A204.1 (cell line): ENCODE data around the gene ABCB6.

Source experiments
- FAIRE-seq: peaks from 2 replicates; lab custom pipeline; 2012; peaks lifted over from hg19 to GRCh38; lab: Jason Lieb, UNC

The ABCB6 gene

DNA sequence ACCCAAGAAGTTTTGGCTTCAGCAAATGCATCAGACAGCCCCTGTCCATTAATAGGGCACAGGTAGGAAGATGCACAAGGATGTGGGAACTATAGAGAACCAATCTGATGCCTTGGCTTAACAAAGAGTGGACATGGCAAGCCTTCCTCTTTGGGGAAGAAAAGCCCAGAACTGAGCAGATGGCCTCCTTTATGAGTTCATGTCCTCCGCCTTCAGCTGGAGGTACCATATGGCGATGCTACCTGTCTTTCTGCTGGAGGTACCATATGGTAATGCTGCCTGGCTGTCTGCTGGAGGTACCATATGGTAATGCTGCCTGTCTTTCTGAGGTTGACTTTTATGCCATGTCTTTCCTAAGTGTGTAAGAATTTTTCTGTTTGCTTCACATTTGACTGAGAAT, 34.6 kb downstream of the ABCB6 start:
- no peak for FAIRE-seq

DNA sequence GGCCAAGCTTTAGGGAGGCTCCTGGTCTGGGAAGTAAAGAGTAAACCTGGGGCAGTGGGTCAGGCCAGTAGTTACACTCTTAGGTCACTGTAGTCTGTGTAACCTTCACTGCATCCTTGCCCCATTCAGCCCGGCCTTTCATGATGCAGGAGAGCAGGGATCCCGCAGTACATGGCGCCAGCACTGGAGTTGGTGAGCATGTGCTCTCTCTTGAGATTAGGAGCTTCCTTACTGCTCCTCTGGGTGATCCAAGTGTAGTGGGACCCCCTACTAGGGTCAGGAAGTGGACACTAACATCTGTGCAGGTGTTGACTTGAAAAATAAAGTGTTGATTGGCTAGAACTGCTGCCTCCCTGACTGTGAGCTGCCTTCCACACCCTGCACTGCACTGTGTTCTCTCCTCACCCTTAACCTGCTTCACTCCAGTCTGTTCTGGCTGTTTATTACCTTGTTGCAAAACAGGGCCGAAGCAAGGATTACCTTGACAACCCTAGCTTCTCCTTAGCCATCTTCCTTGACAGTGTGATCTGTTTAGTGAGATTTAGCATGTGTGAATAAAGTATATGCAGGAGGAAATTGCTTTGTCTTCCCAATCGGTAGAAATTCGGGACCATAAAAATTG, 35.5 kb downstream of the ABCB6 start:
- FAIRE-seq, result no peak

DNA sequence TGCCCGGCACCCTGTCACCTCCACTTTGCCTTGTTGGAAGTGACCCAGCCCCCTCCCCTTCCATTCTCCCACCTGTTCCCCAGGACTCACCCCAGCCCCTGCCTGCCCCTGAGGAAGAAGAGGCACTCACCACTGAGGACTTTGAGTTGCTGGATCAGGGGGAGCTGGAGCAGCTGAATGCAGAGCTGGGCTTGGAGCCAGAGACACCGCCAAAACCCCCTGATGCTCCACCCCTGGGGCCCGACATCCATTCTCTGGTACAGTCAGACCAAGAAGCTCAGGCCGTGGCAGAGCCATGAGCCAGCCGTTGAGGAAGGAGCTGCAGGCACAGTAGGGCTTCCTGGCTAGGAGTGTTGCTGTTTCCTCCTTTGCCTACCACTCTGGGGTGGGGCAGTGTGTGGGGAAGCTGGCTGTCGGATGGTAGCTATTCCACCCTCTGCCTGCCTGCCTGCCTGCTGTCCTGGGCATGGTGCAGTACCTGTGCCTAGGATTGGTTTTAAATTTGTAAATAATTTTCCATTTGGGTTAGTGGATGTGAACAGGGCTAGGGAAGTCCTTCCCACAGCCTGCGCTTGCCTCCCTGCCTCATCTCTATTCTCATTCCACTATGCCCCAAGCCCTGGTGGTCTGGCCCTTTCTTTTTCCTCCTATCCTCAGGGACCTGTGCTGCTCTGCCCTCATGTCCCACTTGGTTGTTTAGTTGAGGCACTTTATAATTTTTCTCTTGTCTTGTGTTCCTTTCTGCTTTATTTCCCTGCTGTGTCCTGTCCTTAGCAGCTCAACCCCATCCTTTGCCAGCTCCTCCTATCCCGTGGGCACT, 36.2 kb downstream of the ABCB6 start:
- no peak for FAIRE-seq

DNA sequence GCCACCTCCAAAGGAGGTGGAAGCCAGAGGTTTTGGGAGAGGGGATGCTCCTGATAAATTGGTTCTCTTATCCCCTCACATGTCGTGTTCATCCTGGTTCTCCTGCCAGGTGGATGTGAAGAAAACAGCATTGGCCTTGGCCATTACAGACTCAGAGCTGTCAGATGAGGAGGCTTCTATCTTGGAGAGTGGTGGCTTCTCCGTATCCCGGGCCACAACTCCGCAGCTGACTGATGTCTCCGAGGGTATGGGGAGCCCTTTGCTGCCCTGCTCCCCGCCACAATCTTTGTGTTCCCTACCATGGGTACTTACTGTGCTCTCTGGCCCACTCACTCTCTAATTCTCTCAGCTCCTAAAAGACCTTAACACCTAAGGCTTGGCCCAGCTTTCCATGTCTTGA, 37.2 kb downstream of the ABCB6 start:
- no peak for FAIRE-seq

DNA sequence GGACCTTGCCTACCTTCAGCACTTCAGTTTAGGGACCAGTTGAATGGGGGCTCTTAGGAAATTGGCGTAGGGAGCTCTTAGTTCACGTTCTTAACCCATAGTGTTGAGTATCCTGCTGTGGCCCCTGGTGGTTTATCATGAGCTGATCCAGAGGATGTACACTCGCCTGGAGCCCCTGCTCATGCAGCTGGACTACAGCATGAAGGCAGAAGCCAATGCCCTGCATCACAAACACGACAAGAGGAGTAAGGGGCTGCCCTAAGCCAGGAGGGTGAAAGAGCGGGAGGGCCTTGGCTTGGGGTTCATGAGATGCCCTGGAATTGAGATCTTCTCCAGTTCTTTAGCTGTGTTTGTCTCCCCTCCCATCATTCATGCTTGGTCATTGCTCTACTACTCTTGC, 37.8 kb downstream of the ABCB6 start:
- no peak for FAIRE-seq

DNA sequence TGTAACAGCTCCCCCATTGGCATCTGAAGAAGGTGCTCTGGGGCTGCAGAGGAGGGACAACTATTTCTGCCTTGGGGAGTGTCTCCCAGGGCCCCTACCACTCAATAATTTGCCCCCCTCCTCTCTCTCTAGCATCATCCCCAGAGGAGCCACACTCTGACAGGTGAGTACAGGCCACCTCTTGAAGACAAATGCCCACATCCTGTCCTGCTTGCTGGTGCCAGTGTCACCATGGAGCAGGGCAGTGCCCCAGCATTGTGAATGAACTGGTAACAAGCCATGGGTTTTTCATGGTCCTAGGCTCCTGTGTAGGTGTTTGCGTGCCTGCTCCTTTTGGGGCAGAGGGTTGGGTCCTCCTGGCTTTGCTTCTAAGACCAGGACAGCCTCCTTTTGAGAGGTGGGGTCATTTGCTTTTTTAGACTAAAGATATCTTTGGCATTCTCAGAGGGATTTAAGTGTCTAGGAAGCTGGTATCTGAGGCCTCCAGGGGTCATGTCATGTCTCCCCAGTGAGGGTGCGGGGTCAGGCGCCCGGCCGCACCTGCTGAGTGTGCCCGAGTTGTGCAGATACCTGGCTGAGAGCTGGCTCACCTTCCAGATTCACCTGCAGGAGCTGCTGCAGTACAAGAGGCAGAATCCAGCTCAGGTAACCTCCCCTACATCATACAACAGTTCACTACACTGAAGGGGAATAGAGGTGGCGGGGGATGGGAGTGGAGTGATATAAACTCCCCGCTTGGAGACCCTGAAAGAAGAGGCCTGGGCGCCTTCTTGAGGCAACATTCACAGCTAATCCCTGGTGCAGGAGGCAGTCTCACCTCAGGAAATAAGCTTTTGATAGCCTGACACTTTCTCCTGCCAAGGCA, 38.9 kb downstream of the ABCB6 start:
- FAIRE-seq, result no peak

DNA sequence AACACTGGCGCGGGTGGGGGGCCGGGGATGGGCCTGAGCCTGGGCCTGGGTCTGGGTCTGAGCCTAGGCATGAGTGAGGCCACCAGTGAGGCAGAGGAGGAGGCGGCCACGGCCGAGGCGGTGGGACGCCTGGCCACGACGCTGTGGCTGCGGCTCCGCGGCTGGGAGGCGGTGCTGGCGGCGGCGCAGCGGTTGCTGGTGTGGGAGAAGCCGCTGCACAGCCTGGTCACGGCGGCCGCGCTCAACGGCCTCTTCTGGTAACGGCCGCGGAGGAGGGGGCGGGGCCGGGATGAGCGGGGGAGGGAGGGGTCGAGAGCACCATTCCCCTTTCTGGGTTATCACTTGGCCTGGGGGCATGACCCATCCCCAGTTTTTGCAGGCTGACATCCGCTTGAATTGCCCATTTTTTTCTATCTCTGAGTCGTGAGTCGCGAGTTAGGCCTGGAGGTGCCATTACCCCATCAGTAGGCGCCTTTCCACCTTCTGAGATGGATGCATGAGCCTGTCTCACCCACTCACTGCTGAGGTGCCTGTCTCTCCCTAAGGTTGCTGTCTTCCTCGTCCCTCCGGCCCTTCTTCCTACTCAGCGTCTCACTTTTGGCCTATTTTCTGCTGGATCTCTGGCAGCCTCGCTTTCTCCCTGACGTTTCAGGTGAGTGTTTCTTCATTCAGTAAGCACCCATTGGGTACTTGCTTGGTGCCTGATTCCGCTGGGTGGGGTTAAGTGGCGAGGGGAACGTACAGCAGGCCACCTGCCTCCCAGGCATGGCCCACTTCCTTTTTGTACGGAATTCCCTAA, 40.2 kb downstream of the ABCB6 start:
- FAIRE-seq, result no peak

DNA sequence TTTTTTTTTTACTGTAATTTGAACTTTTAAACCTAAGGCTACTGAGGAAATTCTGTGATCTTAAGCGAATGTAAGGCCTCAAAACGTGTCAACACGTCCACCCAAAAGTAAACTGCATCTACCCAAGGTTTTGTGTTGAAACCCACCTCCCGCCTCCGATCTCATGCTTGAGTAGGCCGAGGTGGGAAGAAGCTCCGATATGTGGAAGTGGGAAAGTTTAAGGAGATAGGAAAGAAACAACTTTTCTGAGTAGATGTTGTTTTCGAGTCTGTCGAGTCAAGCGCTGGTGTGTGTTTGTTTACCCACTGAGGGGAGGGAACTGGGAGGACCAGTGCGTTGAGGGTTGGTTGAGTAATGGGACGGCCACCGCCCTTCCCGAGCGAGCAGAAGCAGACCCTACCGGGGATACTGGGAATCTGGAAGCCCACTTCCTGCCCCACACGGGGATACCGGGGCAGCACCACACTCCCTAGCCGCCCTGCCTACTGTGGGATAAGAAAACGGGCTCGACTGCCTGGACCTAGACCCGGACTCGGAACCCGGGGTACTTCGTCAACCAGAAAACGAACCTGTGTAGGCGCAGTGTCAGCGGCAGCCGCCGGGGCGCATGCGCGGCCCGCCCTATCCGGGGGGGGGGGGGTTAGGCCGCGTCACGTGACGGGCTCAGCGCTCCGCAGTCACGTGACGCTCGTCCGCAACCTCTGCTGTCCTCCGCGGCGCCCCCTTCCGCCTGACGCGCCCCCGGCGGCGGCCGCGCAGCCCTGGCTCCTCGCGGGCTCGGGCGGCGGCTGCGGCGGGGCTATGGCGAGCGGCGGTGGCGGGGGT, 41.0 kb downstream of the ABCB6 start, which contains the start of gene RETREG2:
RETREG2 (plus strand) TSS at position 724 of the 825 bp plus-strand sequence; CDS start at position 802, 78 bp downstream.
- FAIRE-seq, result no peak

DNA sequence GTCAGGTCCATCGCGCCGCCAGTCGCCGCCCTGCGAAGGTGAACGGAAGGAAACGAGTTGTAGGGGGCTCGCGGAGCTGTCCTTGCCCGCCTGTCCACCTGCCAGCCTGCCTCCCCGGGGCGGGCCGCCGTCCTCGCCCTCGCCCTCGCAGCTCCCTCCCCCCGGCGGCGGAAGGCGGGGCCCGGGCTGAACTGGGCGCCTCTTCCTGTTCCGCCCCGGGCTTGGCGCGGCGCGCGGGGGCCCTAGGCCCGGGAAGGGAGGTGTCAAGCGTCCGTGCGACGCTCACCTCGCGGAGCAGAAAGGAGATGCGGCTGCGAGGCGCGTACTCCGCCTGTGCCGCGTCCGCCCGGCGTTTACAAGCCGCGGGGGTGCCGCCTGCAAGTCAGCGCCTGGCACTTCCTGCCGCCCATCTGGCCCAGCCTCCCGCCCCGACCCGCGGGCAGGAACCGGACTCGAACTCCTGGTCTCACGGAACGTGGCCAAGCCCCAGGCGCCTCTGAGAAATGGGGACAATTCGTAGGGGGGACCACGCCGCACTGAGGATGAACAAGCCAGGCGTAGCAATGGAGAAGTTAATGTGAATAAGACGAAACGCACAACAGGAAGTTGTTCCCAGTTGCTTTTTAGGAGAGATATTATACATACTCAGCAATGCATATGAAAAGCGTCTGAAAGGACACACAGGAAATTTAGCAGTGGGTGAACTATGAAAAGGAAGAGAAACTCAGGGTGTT, 41.8 kb downstream of the ABCB6 start, which contains the start of gene CNPPD1:
CNPPD1 (minus strand) TSS at position 108 of the 734 bp plus-strand sequence; CDS start at position 11, 97 bp downstream.
- no peak for FAIRE-seq

DNA sequence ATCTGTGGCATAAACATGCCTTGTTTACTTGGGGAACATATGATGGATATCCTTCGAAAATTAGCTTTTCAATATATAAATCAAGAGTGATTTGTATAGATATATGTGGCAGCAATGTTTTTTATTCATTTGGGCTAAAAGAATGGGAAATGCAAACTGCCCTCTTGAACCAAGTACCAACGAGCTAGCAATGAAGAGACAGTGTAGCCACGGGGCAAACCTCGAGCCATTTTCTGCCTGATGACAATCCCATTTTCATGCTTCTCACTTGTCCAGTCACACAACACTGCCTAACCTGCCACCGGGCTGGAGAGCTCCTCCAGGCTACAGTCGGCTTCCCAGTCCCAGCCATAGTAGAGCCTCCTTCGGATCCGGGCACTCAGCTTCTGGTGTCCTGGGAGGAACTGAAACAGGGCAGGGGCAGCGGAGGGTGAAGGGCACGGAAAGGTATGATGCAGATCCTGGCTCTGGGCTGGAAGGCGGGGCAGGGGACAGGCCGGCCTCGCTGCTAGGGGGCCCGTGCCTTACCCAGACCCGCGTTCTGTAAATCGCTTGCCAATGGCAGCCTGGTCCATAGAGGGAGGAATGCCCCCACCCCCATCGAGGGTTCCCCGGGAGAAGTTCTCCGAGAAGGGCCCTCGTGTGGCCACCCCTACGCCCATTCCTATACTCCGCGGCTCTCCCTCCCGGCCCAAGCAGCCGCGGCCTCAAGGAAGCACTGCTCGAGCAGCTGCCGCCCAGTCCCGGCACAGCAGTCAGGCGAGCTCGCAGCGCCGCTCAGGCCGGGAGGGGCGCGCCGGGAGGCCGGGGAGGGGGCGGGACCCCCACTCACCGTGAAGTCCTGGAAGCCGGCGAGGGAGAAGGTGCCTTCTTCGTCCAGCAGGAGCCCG, 42.6 kb downstream of the ABCB6 start:
- FAIRE-seq, result no peak

DNA sequence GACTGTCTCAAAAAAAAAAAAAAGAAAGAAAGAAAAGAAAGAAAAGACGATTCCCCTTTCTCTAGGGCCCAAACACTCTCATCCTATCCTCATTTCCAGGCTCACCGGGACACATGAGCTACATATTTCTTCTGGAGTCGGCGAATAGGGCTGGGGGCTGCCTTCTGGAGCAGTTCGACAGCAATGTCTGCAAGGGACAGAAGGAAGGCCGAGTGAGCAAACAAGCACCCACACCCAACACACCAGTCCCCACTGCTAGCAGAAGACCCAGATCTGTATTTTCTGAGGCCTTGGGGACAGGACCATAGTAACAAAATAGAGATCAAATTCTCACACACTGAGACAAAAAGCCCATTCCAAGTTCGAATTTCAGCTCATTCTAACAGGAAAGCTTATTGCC, 43.3 kb downstream of the ABCB6 start:
- no peak for FAIRE-seq

DNA sequence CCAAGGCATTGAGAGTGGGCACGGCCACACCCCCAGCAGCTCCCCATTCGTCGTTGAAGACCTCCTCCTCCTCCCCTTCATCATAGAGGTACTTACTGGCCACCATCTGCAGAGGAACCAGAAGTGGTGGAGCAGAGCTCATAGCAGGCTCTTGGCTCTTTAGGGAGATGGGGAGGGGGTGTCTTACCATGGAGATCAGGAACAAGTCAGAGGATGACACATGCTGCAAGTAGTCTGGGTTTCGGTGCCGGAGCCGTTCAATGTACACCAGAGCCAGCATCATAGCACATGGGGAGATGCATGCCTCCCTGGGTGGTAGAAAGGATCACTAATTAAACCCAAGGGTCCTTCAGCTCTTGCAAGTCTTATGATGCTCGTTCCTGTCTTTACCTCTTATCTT, 44.0 kb downstream of the ABCB6 start:
- FAIRE-seq, result no peak

DNA sequence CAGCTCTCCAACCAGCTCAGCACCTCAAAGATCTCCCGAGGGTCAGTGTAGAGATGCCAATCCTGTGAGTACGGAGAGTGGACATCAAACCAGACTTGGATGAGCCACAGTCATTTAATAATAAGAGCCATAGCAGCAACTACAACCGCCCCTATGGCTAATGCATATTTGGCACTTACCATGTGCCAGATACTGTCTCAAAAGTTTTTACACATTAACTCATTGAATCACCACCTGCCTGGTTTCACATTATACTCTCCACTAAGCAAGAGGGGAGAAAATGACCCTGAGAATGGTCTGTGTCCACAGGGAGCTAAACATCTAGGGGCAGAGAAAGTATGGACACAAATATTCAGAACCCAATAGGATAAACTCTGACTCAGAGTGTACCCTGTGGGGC, 44.6 kb downstream of the ABCB6 start:
- FAIRE-seq, result no peak

DNA sequence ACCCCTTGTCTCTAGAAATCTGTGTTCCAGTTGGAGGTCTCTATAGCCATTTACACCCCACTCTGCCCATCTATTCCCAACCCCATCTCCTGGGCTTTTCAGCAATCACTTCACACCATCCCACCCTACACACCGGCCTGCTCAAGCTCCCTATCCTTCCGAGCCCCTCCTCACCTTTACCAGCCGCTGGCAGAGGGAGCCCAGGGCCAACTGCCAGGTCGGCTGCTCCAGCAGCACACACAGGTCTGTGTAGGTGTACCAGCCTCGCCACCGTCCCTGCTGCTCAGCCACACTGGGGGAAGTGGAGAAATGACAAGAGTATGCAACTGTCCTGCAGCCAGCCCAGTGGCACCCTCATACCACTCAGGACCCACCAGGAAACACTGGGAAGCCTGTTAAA, 45.6 kb downstream of the ABCB6 start:
- FAIRE-seq, result no peak

DNA sequence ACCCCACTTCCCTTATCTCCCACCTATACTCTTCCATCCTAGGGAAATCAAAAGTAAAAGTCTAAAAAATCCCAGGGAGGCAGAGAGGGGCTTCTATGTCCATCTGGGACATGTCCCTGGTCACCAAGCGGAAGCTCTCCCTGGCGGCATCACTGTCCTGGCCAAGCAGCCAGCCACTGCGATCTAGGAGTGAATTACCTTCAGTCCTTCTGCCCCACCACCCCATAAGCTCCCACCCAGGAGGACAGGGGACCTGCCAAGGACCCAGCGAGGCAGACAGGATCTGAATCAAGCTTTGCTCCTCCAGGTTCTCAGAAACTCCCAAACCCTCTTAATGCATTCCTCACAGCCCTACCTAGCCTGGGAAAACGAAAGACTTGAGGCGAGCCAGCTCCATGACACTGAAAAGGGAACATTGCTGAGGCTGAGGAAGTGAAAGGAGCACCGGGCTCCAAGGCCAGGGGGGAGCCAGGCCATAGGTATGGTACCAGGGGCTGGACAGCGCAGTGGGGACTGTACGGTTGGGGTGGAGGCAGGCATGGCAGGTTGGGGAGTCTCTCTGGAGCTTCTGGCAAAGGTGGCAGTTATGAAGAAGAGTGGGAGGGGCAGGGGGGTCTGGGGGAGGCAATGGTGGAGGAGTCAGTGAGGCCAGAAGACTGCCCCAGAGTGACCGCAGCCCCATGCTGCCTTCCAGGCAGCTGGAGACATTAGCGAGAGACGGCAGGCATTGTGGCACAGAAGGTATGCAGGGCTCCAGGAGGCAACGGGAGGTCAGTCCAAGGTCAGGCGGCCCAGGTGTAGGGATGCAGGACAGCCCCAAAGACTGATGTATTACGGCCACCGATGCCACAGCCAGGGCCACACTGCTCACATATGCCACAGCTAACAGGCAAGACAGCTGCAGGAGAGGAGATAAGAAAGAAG, 46.3 kb downstream of the ABCB6 start:
- no peak for FAIRE-seq

DNA sequence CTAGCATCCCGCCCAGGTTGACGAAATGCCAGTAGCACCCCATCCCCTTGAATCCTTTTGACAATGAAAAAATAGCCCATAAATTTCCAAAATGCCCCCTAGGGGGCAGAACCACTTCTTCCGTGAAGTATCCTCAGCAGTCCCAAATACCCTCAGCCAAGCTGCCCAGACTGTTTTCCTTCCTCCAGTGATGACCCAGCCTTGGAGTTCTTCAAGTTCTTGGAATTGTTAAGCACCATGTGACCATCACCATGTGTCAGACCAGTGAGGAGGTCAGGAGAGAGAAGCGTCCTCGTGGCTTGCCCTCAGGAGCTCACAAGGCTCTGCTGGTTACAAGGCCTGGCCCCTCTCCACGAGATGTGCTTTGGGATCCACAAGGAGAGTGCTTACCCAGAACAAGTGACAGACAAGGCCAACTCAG, 47.5 kb downstream of the ABCB6 start:
- FAIRE-seq, result peak; percentile 43

DNA sequence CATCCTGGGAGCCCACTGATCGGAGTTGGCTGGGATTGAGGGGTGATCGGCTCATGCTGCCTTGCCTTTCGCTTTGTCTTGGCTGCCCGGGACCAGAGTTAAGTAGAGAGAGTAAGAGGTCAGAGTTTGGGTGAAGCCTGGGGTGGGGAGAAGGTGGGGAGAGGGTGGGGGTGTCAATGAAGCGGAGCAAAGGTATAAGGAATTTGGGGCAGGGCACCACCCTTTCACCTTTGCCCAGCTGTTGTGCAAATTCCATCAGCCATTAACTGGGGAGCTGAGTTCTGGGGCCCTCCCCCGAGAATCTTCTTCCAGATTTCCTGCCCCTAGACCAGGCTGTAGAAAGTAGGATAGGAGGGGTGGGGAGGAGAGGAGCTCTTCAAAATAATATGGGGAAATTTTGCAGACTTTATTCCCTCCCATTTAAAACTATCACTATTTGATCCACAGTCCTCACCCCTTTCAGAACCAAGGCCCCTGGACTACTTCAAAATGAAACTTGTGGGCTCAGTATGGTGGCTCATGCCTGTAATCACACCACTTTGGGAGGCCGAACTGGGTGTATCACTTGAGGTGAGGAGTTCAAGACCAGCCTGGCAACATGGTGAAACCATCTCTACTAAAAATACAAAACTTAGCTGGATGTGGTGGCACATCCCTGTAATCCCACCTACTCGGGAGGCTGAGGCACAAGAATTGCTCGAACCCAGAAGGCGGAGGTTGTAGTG, 48.7 kb downstream of the ABCB6 start, which contains the start of gene SLC23A3:
SLC23A3 (minus strand) TSS at position 100 of the 725 bp plus-strand sequence; CDS start at position 55, 45 bp downstream.
- FAIRE-seq, result no peak
